Stimulated activated CD8-positive, alpha-beta memory T cell treated with anti-CD3 and anti-CD28 coated beads, Interleukin-12 subunit alpha, Interleukin-12 subunit beta, amount 100 ng/mL, for 4 hours (primary cell): Measurements from ENCODE around the gene AK2.

Experiments
- DNase-seq: peaks from one replicate; pipeline ENCODE4 v3.0.0-alpha.2; 2020; ENCODE audit warnings: low read depth

Gene AK2

GRCh38 chr1:33021567-33022431 is 14.9 kb downstream of the AK2 start:
- no peak for DNase-seq

GRCh38 chr1:33018112-33018511 is 18.6 kb downstream of the AK2 start:
- DNase-seq = no peak

- no peak for DNase-seq
Measured at GRCh38 chr1:33017175-33017574, 19.5 kb downstream of the AK2 start.

- DNase-seq = no peak
Measured at GRCh38 chr1:33015216-33015615, 21.5 kb downstream of the AK2 start.

GRCh38 chr1:33014464-33015163 is 22.1 kb downstream of the AK2 start:
- DNase-seq = no peak

- no peak for DNase-seq
Measured at GRCh38 chr1:33013791-33014190, 22.9 kb downstream of the AK2 start.

- DNase-seq = no peak
Measured at GRCh38 chr1:33012165-33012564, 24.5 kb downstream of the AK2 start.

- DNase-seq = no peak
Measured at GRCh38 chr1:33010932-33011731, 25.6 kb downstream of the AK2 start.

- DNase-seq = no peak
Measured at GRCh38 chr1:33009561-33009960, 27.1 kb downstream of the AK2 start.

GRCh38 chr1:33008051-33008914 is 28.4 kb downstream of the AK2 start:
- DNase-seq = no peak

- DNase-seq = no peak
Measured at GRCh38 chr1:33007190-33008050, 29.3 kb downstream of the AK2 start.

- DNase-seq = no peak
Measured at GRCh38 chr1:33005838-33006421, 30.8 kb downstream of the AK2 start.

GRCh38 chr1:33005117-33005837 is 31.4 kb downstream of the AK2 start:
- DNase-seq = no peak

GRCh38 chr1:33004613-33005012 is 32.1 kb downstream of the AK2 start:
- DNase-seq = no peak

GRCh38 chr1:33003657-33004056 is 33.0 kb downstream of the AK2 start:
- DNase-seq = no peak

GRCh38 chr1:33002006-33002405 is 34.7 kb downstream of the AK2 start:
- DNase-seq = no peak

GRCh38 chr1:33001282-33001681 is 35.4 kb downstream of the AK2 start:
- no peak for DNase-seq

- no peak for DNase-seq
Measured at GRCh38 chr1:33000427-33001026, 36.2 kb downstream of the AK2 start.

- no peak for DNase-seq
Measured at GRCh38 chr1:32998997-32999396, 37.7 kb downstream of the AK2 start.
